ENCODE data around the gene TTC23L.

The TTC23L gene

DNA sequence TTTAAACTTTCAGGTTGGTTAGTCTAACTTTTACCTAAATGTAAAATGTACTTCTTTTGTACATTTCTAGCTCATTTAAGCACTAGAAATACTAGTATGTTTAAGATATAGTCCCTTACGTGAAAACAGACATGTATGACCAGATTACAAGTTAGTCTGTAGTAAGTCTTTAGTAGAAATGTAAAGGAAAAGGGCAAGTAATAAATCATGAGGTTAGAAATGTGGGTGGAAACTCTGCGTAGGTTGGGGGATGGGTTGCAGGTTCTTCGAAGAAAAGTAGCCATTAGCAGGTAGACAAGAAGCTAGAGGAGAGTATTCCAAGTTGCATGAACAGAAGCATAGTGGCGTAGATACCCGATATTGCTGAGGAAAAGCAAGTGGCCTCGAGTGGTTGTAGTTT is 53.5 kb downstream of the TTC23L start:
- H3K4me3 Mint-ChIP-seq: no peak overlapping the region
- no peaks in the 10 kb centered on the region for H3K27me3 Mint-ChIP-seq (ENCODE audit: low read depth)
- peak overlapping the region; percentile 42 to 77 (median 51) for H3K27ac Mint-ChIP-seq
- peaks cover 11% of the 10 kb centered on the region for H3K4me1 Mint-ChIP-seq
- TF ChIP-seq, protein P1, sequence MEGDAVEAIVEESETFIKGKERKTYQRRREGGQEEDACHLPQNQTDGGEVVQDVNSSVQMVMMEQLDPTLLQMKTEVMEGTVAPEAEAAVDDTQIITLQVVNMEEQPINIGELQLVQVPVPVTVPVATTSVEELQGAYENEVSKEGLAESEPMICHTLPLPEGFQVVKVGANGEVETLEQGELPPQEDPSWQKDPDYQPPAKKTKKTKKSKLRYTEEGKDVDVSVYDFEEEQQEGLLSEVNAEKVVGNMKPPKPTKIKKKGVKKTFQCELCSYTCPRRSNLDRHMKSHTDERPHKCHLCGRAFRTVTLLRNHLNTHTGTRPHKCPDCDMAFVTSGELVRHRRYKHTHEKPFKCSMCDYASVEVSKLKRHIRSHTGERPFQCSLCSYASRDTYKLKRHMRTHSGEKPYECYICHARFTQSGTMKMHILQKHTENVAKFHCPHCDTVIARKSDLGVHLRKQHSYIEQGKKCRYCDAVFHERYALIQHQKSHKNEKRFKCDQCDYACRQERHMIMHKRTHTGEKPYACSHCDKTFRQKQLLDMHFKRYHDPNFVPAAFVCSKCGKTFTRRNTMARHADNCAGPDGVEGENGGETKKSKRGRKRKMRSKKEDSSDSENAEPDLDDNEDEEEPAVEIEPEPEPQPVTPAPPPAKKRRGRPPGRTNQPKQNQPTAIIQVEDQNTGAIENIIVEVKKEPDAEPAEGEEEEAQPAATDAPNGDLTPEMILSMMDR (IDR thresholded peaks at IDR 0.05; ENCODE audit: unreplicated experiment in 3 of 3): no peak
- no peaks in the 10 kb centered on the region for H3K36me3 Mint-ChIP-seq (ENCODE audit: low read depth)
- H3K9me3 Mint-ChIP-seq: no peaks in the 10 kb centered on the region

DNA sequence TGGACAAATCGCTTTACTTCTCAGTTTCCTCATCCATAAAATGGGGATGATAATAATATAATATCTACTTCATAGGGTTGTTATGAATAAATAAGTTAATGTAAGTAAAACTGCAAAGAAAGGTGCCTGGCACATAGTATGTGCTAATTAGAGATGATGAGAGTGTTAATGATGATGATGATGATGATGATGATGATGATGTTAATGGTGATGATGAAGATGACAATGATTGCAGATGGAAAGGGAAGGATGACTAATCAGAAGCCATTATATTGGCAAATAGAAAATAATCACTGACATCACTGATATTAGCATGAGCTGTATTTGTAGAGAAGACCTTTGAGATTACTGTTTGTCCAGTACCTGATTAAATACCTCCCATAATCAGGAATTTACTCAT is 55.8 kb downstream of the TTC23L start:
- Mint-ChIP-seq H3K27me3 (ENCODE audit: low read depth) (no peaks in the 10 kb centered on the region), H3K36me3 (ENCODE audit: low read depth) (no peaks in the 10 kb centered on the region), H3K4me1 (peaks cover 15% of the 10 kb centered on the region), H3K4me3 (no peak overlapping the region), H3K27ac (no peak overlapping the region), H3K9me3 (no peaks in the 10 kb centered on the region)
- TF ChIP-seq, protein P1 (IDR thresholded peaks at IDR 0.05; ENCODE audit: unreplicated experiment in 3 of 3): no peak

DNA sequence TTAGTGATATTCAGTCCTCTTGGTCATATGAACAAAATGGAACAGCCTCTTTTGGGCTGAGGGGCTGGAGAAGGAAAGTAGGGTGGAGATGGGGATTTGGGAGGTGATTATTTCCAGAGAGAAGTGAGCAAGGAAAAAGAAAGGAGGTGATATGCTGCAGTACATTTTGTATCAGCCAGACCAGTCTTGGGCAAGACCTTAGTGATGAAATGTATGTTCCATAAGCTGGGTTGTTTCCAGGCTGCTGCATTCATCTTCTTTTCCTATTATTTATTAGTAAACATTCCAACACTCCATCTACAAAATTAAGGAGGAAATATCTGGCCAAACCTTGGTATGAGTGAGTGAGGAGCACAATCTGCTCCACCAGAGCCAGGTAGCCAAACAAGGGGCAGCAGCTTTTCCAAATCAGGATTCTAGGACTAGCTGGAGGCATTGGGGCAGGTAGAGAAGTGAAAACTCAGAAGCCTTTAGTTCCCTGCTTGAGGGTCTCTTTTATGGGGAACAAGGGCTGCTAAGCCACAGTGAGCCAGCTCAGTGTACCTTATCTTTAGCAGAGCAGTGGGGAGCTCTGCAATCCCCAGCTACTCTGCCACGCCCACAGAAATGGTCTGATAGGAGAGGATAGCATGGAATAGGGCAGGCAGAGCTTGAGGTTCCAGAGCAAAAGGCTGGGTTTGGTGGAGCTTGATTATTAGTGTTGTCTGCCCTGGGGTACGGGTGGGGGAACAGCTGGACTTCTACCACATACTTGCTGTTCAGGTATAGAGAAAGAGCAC is 56.9 kb downstream of the TTC23L start:
- TF ChIP-seq, protein P1 (IDR thresholded peaks at IDR 0.05; ENCODE audit: unreplicated experiment in 3 of 3): no peak
- Mint-ChIP-seq H3K27ac (no peak overlapping the region), H3K4me3 (no peak overlapping the region), H3K27me3 (ENCODE audit: low read depth) (no peaks in the 10 kb centered on the region), H3K4me1 (peaks cover 15% of the 10 kb centered on the region), H3K36me3 (ENCODE audit: low read depth) (no peaks in the 10 kb centered on the region), H3K9me3 (no peaks in the 10 kb centered on the region)

DNA sequence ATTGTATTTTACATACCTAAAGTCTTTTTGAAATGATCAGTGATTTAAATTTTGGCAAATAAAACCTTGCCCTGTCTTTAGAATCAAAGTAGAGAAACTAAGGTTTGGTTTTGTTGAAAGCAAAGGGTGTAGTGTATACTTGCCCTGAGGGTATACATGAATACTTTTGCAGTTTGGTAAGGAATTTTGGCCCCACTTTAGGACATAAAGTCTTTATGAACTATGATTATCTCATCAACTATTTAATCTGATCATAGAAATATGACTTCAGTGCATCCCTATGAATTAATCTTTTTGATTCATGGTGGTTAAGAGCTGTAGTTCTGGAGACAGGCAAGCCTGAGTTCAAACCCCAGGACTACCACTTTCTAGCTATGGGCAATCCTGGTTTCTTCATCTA is 58.7 kb downstream of the TTC23L start:
- Mint-ChIP-seq H3K36me3 (ENCODE audit: low read depth) (peaks cover 3% of the 10 kb centered on the region), H3K4me3 (no peak overlapping the region), H3K4me1 (peaks cover 9% of the 10 kb centered on the region), H3K27ac (peak overlapping the region in 1 of 3 experiments; percentile 63), H3K27me3 (ENCODE audit: low read depth) (no peaks in the 10 kb centered on the region), H3K9me3 (no peaks in the 10 kb centered on the region)
- TF ChIP-seq, protein P1 (IDR thresholded peaks at IDR 0.05; ENCODE audit: unreplicated experiment in 3 of 3): no peak

DNA sequence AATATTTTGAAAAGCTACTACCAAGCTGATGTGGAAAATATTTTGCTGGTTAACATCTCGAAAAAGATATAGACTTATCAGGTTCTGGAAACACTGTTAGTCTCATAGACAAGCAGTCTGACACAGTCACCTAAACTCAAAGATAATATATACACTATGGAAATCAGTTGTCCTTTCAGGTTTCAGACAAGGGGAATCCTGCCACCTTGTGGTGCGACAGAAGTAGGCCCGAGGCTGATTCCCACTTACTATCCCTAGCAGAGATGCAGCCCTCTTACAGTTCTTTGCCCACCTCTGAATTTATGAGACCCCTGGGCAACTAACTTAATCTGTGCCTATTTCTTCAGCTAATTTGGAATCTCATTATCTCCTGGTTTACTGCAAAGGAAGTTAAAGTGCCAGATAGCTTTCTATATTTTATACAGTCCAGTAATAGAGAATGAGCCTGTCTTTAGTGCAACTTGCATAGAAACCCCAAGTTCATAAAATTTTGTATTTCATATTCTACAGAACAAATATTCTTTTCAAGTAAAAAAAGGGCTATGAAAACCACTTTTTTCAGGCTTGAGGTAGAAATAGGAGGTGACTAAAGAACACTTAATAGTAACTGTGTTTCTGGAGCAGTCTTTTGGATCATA is 59.4 kb downstream of the TTC23L start:
- TF ChIP-seq, protein P1 (IDR thresholded peaks at IDR 0.05; ENCODE audit: unreplicated experiment in 3 of 3): peak; percentile 88 to 93 (median 88)
- H3K27ac Mint-ChIP-seq: peak overlapping the region; percentile 33 to 66 (median 63)
- H3K36me3 Mint-ChIP-seq (ENCODE audit: low read depth): peaks cover 7% of the 10 kb centered on the region
- H3K9me3 Mint-ChIP-seq: no peaks in the 10 kb centered on the region
- H3K4me3 Mint-ChIP-seq: no peak overlapping the region
- H3K4me1 Mint-ChIP-seq: peaks cover 9% of the 10 kb centered on the region
- H3K27me3 Mint-ChIP-seq (ENCODE audit: low read depth): no peaks in the 10 kb centered on the region

Data from nephron (organoid).